Measurements from ENCODE around the gene DNASE2B. TPM values are rescaled to one million over a fixed set of nuclear protein-coding genes. Genes with fewer than 3 reads are reported as not detected.

DNASE2B gene
- total and polyA plus RNA-seq, 2 donors (not counting 3 experiments of a cell fraction or from before 2014, with no cell fraction given), result not detected

DNA sequence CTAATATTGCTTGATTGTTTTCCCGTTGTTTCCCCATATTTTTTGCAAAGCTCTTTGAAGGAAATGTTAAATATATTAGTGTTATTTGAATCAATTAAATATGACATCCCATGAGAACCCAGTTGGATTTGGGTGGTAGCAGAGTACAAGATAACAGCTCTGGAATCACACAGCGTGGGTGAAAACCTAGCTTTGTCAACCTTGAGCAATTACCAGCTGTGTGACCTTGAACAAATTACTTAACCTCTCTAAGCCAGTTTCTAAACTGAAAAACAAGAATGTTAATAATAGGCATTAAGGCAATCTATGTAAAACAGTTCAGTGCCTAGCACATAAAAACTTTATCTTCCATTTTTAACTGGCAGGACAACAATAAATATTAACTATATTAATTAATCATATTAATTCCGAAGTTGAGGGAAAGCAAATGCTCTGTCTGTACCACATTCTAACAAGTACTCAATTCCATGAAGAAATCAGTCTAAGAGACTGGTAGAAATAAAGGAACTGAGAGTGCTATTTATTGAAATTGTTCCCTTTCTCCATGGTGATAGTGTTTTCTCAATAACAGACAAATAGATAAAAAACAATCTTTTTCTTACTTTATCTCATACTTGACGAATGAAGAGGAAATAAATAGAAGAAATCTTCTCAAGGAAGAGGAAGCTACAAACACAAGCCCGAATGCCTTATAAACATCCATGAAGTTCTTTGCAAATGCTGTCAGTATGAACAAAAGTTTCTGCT is 27.0 kb downstream of the DNASE2B start:
- H3K9me3 ChIP-seq (replicated peaks; ENCODE audit: control insufficient read depth, insufficient read depth, low read length), result no peaks in the 10 kb centered on the region
- dilution Hi-C loops (cut with MboI; ENCODE audit: extremely low pct_ligation_motif_present, low sequenced_read_pairs), result loop anchor here (25.0 kb wide), 2 partner anchors 187 to 288 kb away; partner anchors contain the start of gene PRKACB
- intact Hi-C loops (cut with micrococcal nuclease), result no loop called here
- H3K27me3 ChIP-seq (ENCODE audit: control insufficient read depth in 2 of 2, insufficient read depth in 2 of 2, low read length in 2 of 2), result no peaks in the 10 kb centered on the region
- CTCF ChIA-PET, result interaction anchor here (0.9 kb wide), 1 partner anchor 8 kb away, joined by 4 read pairs; no protein-coding TSS in a partner anchor
- no TSS peak for BruUV-seq (replicated peaks)
- H3K4me3 ChIP-seq (replicated peaks in 1 of 3; ENCODE audit: insufficient read depth in 1 of 3, low read depth in 1 of 3, low read length in 3 of 3), result no peak overlapping the region
- peaks cover 4% of the 10 kb centered on the region for H3K4me1 ChIP-seq (ENCODE audit: control insufficient read depth, extremely low read depth, insufficient read depth, low read length)
- no peaks in the 10 kb centered on the region for H3K79me2 ChIP-seq (ENCODE audit: control insufficient read depth, insufficient read depth, low read length)
- no peaks in the 10 kb centered on the region for H3K36me3 ChIP-seq (ENCODE audit: control insufficient read depth in 2 of 2, extremely low read depth in 1 of 2, insufficient read depth in 2 of 2, low read length in 2 of 2)
- H3K9me1 ChIP-seq (replicated peaks; ENCODE audit: control insufficient read depth, extremely low read depth, insufficient read depth, low read length), result no peaks in the 10 kb centered on the region
- POLR2A ChIA-PET, result no interaction called here
- no peak overlapping the region for H2AFZ ChIP-seq (ENCODE audit: low read depth, low read length)
- H4K20me1 ChIP-seq (replicated peaks; ENCODE audit: control insufficient read depth, extremely low read depth, insufficient read depth, low read length), result no peaks in the 10 kb centered on the region
- DNase-seq (ENCODE audit: low read depth, low spot score) (no peak), FAIRE-seq (no peak)
- H3K27ac ChIP-seq (ENCODE audit: insufficient read depth, low read depth, low read length), result no peak overlapping the region
- H3K9ac ChIP-seq (replicated peaks; ENCODE audit: extremely low read depth, insufficient read depth, low read length), result no peak overlapping the region
- no peak overlapping the region for H3K4me2 ChIP-seq (ENCODE audit: insufficient read depth, low read length)
- no peak for TF ChIP-seq FOS (IDR thresholded peaks at IDR 0.05; ENCODE audit: borderline replicate concordance, insufficient read depth, low read length)
- no peak for TF ChIP-seq POLR2A (IDR thresholded peaks at IDR 0.05; ENCODE audit: low read depth, low read length)
- TF ChIP-seq, protein P1, sequence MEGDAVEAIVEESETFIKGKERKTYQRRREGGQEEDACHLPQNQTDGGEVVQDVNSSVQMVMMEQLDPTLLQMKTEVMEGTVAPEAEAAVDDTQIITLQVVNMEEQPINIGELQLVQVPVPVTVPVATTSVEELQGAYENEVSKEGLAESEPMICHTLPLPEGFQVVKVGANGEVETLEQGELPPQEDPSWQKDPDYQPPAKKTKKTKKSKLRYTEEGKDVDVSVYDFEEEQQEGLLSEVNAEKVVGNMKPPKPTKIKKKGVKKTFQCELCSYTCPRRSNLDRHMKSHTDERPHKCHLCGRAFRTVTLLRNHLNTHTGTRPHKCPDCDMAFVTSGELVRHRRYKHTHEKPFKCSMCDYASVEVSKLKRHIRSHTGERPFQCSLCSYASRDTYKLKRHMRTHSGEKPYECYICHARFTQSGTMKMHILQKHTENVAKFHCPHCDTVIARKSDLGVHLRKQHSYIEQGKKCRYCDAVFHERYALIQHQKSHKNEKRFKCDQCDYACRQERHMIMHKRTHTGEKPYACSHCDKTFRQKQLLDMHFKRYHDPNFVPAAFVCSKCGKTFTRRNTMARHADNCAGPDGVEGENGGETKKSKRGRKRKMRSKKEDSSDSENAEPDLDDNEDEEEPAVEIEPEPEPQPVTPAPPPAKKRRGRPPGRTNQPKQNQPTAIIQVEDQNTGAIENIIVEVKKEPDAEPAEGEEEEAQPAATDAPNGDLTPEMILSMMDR (IDR thresholded peaks at IDR 0.05; ENCODE audit: extremely low read depth in 1 of 2, insufficient read depth in 1 of 2, low read depth in 1 of 2, low read length in 2 of 2), result no peak
- TF ChIP-seq EZH2 (IDR thresholded peaks at IDR 0.05; ENCODE audit: borderline replicate concordance, low read depth, low read length, severe bottlenecking), result no peak
- no peak for TF ChIP-seq MYC (IDR thresholded peaks at IDR 0.05; ENCODE audit: low read depth, low read length)
